GM12878 (cell line): ENCODE measurements around the gene ABHD18. TPM values are rescaled to one million over a fixed set of nuclear protein-coding genes. Genes with fewer than 3 reads are reported as not detected.

ENCODE experiments used
- ATAC-seq: fragments of 200-7000 bp; cut with Tn5 transposase; 3 replicates; pipeline ENCODE4 v1.9.1; 2020; ENCODE audit warnings: mild to moderate bottlenecking, moderate library complexity
- BruUV-seq: library from RNA; stranded (reverse); fragments of 400-500 nt; replicated peaks from 2 replicates; lab custom pipeline; 2021; lab: Mats Ljungman, UMichigan
- CTCF ChIA-PET: fragments of 300-600 bp; sonication (Branson Sonifier 250); formaldehyde crosslinking; extraction: SDS; loops from one replicate; lab custom pipeline; 2021; ENCODE audit warnings: inconsistent platforms; lab: Yijun Ruan, JAX
- POLR2A ChIA-PET: fragments of 350-600 bp; formaldehyde crosslinking; extraction: SDS; loops from one replicate; lab custom pipeline; 2021; ENCODE audit warnings: inconsistent platforms; lab: Charles Lee
- RAD21 ChIA-PET: fragments of 300-600 bp; sonication (Branson Sonifier 250); formaldehyde crosslinking; loops from one replicate; lab custom pipeline; 2023; ENCODE audit warnings: antibody characterized with exemption; ENCODE audit not compliant: unreplicated experiment; lab: Charles Lee
- SMC1A ChIA-PET: fragments of 300-600 bp; sonication (Branson Sonifier 250); formaldehyde crosslinking; loops from one replicate; lab custom pipeline; 2023; ENCODE audit not compliant: unreplicated experiment, uncharacterized antibody; lab: Charles Lee
- DNase-seq: peaks from one replicate; pipeline ENCODE4 v3.0.0-alpha.2; 2011; ENCODE audit warnings: low read depth, low spot score
- FAIRE-seq: peaks from 3 replicates; lab custom pipeline; 2011; peaks lifted over from hg19 to GRCh38; lab: Jason Lieb, UNC
- H2AFZ ChIP-seq: 2 replicates; pipeline ENCODE4 v1.6.0; 2011; ENCODE audit warnings: low read depth, low read length, control low read depth; ENCODE audit not compliant: control insufficient read depth
- H3K27ac ChIP-seq: 2 replicates; pipeline ENCODE4 v1.5.1; 2011; ENCODE audit warnings: control low read depth; ENCODE audit not compliant: control insufficient read depth, insufficient read depth
- H3K27me3 ChIP-seq, 2 experiments: replicated peaks in 1 of 2; 2 replicates each; pipeline versions ENCODE4 v1.6.0 to v1.6.1; 2011; ENCODE audit warnings: low read length in 1 of 2; ENCODE audit not compliant: control insufficient read depth in 2 of 2, insufficient read depth in 2 of 2
- H3K36me3 ChIP-seq, 2 experiments: 2 replicates each; pipeline ENCODE4 v1.5.1; 2011; ENCODE audit warnings: low read length in 1 of 2; ENCODE audit not compliant: control insufficient read depth in 2 of 2, insufficient read depth in 2 of 2
- H3K4me1 ChIP-seq: 2 replicates; pipeline ENCODE4 v1.6.1; 2011; ENCODE audit warnings: mild to moderate bottlenecking, low read length, moderate library complexity, mixed read lengths; ENCODE audit not compliant: control insufficient read depth, insufficient read depth
- H3K4me2 ChIP-seq: 2 replicates; pipeline ENCODE4 v1.6.0; 2011; ENCODE audit warnings: control low read depth; ENCODE audit not compliant: control insufficient read depth, insufficient read depth
- H3K4me3 ChIP-seq: fragments of 200-600 bp; sonication (generic); 2 replicates; pipeline ENCODE4 v1.5.1; 2016
- H3K79me2 ChIP-seq: 2 replicates; pipeline ENCODE4 v1.6.0; 2011; ENCODE audit warnings: low read length; ENCODE audit not compliant: control insufficient read depth, insufficient read depth
- H3K9ac ChIP-seq: 2 replicates; pipeline ENCODE4 v1.8.0; 2011; ENCODE audit warnings: low read length, control low read depth, mixed read lengths; ENCODE audit not compliant: control insufficient read depth, insufficient read depth
- H3K9me3 ChIP-seq: replicated peaks from 3 replicates; pipeline ENCODE4 v1.5.1; 2011; ENCODE audit warnings: mild to moderate bottlenecking, low read length; ENCODE audit not compliant: control insufficient read depth, insufficient read depth
- H4K20me1 ChIP-seq: 2 replicates; pipeline ENCODE4 v1.6.0; 2011; ENCODE audit not compliant: control insufficient read depth, insufficient read depth
- CBX5 ChIP-seq: sonication (generic); IDR thresholded peaks from 2 replicates; pipeline ENCODE4 v1.6.1; 2016; ENCODE audit warnings: low read depth, moderate library complexity, mild to moderate bottlenecking, inconsistent platforms
- E2F8 ChIP-seq: fragments of 450-650 bp; IDR thresholded peaks from 2 replicates; pipeline ENCODE4 v1.6.1; 2018; ENCODE audit warnings: mild to moderate bottlenecking, low read depth, moderate library complexity; ENCODE audit not compliant: partially characterized antibody
- EZH2 ChIP-seq: IDR thresholded peaks from 2 replicates; pipeline ENCODE4 v1.6.1; 2012; ENCODE audit warnings: low read depth, mild to moderate bottlenecking, control low read depth, inconsistent platforms, low read length, borderline replicate concordance; ENCODE audit not compliant: control insufficient read depth
- GATAD2B ChIP-seq: fragments of 450-650 bp; conservative IDR thresholded peaks from 2 replicates; pipeline ENCODE4 v1.6.1; 2017; ENCODE audit warnings: low read depth, mild to moderate bottlenecking, moderate library complexity
- HDGF ChIP-seq: fragments of 450-650 bp; IDR thresholded peaks from 2 replicates; pipeline ENCODE4 v1.6.1; 2016; ENCODE audit warnings: antibody characterized with exemption
- JUNB ChIP-seq: IDR thresholded peaks from 2 replicates; pipeline ENCODE4 v1.6.1; 2016; ENCODE audit warnings: antibody characterized with exemption, mild to moderate bottlenecking
- NFYB ChIP-seq: IDR thresholded peaks from 2 replicates; pipeline ENCODE4 v1.6.1; 2011; ENCODE audit warnings: low read depth, mild to moderate bottlenecking, low read length, improper control_type of control experiment, moderate library complexity; ENCODE audit not compliant: insufficient read depth
- NRF1 ChIP-seq: conservative IDR thresholded peaks from 2 replicates; pipeline ENCODE4 v1.6.1; 2011; ENCODE audit warnings: mild to moderate bottlenecking, low read depth, low read length, improper control_type of control experiment
- PKNOX1 ChIP-seq: fragments of 450-650 bp; IDR thresholded peaks from 2 replicates; pipeline ENCODE4 v1.6.1; 2016; ENCODE audit warnings: mild to moderate bottlenecking
- POLR2A ChIP-seq: IDR thresholded peaks from 2 replicates; pipeline ENCODE4 v1.6.1; 2011; ENCODE audit warnings: low read depth, mild to moderate bottlenecking, low read length
- SIX5 ChIP-seq: IDR thresholded peaks from 2 replicates; pipeline ENCODE4 v1.6.1; 2011; ENCODE audit warnings: mild to moderate bottlenecking, low read depth, low read length, moderate library complexity; ENCODE audit not compliant: severe bottlenecking
- SUZ12 ChIP-seq: fragments of 200-600 bp; sonication (generic); IDR thresholded peaks from one replicate; pipeline ENCODE4 v1.6.1; 2018; ENCODE audit warnings: antibody characterized with exemption, mild to moderate bottlenecking; ENCODE audit not compliant: unreplicated experiment
- TBL1XR1 ChIP-seq: IDR thresholded peaks from 2 replicates; pipeline ENCODE4 v1.6.1; 2012; ENCODE audit warnings: low read depth, low read length, improper control_type of control experiment
- ZNF274 ChIP-seq: IDR thresholded peaks from one replicate; pipeline ENCODE4 v1.8.0; 2011; ENCODE audit not compliant: insufficient read length, insufficient read depth
- ZNF384 ChIP-seq: IDR thresholded peaks from 2 replicates; pipeline ENCODE4 v1.6.1; 2012; ENCODE audit warnings: low read depth, mild to moderate bottlenecking, low read length, improper control_type of control experiment, borderline replicate concordance
- WGBS: methylation state at CpG from one replicate; pipeline ENCODE4 v1.1.6; 2016; ENCODE audit warnings: low lambda C conversion rate; ENCODE audit not compliant: insufficient replicate concordance, insufficient coverage; ENCODE audit errors: missing lambda C conversion rate; 5-methylcytosine and 5-hydroxymethylcytosine counted together
- in situ Hi-C: fragments of 300-500 bp; cut with MboI; formaldehyde crosslinking; loops from 9 replicates; pipeline ENCODE4 v1.14.3; 2018; ENCODE audit warnings: mixed read lengths
- intact Hi-C: fragments of 100-400 bp; cut with micrococcal nuclease; formaldehyde crosslinking; loops from one replicate; pipeline ENCODE4 v1.14.2; 2022; ENCODE audit not compliant: unreplicated experiment
- polyA plus RNA-seq, 11 experiments: library from polyadenylated mRNA; depleted of rRNA in 4 of 11; unstranded in 6 of 11; stranded (reverse) in 5 of 11; fragments of >200 nt; fragmentation: Nextera tagmentation in 4 of 11; fragmentation: Illumina TruSeq in 1 of 11; extraction: Ambion mirVana in 4 of 11; extraction: Trizol in 1 of 11; gene quantifications; 1 replicate in 1 of 11; 2 replicates in 10 of 11; pipeline versions ENCODE4 v1.2.1 to v1.2.3, GENCODE V29; 2011 to 2016; ENCODE audit warnings: inconsistent platforms in 2 of 11, missing spikeins in 2 of 11, low read depth in 1 of 11
- total RNA-seq, 4 experiments: library from RNA; depleted of rRNA in 3 of 4; stranded (reverse); fragments of >200 nt in 3 of 4; fragmentation: Illumina TruSeq in 1 of 4; extraction: Trizol in 1 of 4; gene quantifications; 2 replicates each; pipeline versions ENCODE4 v1.2.1 to v1.2.3, GENCODE V29; 2013 to 2021

Gene ABHD18
- total and polyA plus RNA-seq, 10 of the 15 experiments (the other 5 are each of a cell fraction or from before 2014, with no cell fraction given) = 3.4 to 13.5 (median 9.6) TPM

- TF ChIP-seq E2F8 (no peak), ZNF274 (no peak)
Observed at GRCh38 chr4:127978930-127979329, 13.7 kb downstream of the ABHD18 start (continued).

- RAD21 ChIA-PET = no interaction called here
- Histone ChIP-seq H3K4me2 (no peak overlapping the region), H2AFZ (no peak overlapping the region), H3K9me3 (peaks cover 2% of the 10 kb centered on the region; the same call in 2 of the 3 replicates), H3K9ac (no peak overlapping the region), H3K27me3 (no peaks in the 10 kb centered on the region), H3K4me3 (no peak overlapping the region), H4K20me1 (no peaks in the 10 kb centered on the region), H3K79me2 (no peaks in the 10 kb centered on the region), H3K27ac (no peak overlapping the region), H3K4me1 (no peaks in the 10 kb centered on the region), H3K36me3 (no peaks in the 10 kb centered on the region; a peak in 1 of 4 replicates)
- BruUV-seq = no TSS peak
- FAIRE-seq = no peak
- SMC1A ChIA-PET = interaction anchor here (1.3 kb wide), 1 partner anchor 17 kb away, joined by 4 read pairs; the partner anchor contains the start of genes ABHD18 and MFSD8
- in situ Hi-C loops (no loop called here), intact Hi-C loops (no loop called here)
- ATAC-seq = no peak
- POLR2A ChIA-PET = no interaction called here
- TF ChIP-seq SIX5 (no peak), JUNB (no peak), NFYB (no peak), ZNF384 (no peak), GATAD2B (no peak), NRF1 (no peak), EZH2 (no peak), PKNOX1 (no peak), CBX5 (no peak), SUZ12 (no peak), POLR2A (no peak), TBL1XR1 (no peak), HDGF (no peak)
- 96% methylated on average over 2 of the region's 2 CpGs for WGBS
- CTCF ChIA-PET = no interaction called here
- no peak for DNase-seq
Observed at GRCh38 chr4:127982445-127982844, 17.2 kb downstream of the ABHD18 start.
